Skeletal muscle tissue (tissue), 4 donors: Measurements from ENCODE around the gene KIDINS220. TPM values are rescaled to one million over a fixed set of nuclear protein-coding genes. Genes with fewer than 3 reads are reported as not detected.
"Not testable (repeated sequence)": the region's sequence is repeated elsewhere in the genome, so short reads cannot be mapped to it uniquely, and the experiment has no call there.

ENCODE experiments used
- H3K27ac ChIP-seq: one replicate; pipeline ENCODE4 v1.7.0; 2013; ENCODE audit warnings: mild to moderate bottlenecking, low read depth, low read length, inconsistent platforms
- H3K27me3 ChIP-seq, 3 donors: one replicate each; pipeline ENCODE4 v1.7.0; 2013; ENCODE audit warnings: low read length in 3 of 3; ENCODE audit not compliant: control insufficient read depth in 3 of 3, insufficient read depth in 3 of 3
- H3K36me3 ChIP-seq, 3 donors: one replicate each; pipeline ENCODE4 v1.7.0; 2013; ENCODE audit warnings: low read length in 3 of 3; ENCODE audit not compliant: control insufficient read depth in 3 of 3, insufficient read depth in 3 of 3
- H3K4me1 ChIP-seq, 3 donors: one replicate each; pipeline ENCODE4 v1.7.0; 2013; ENCODE audit warnings: low read length in 3 of 3, mild to moderate bottlenecking in 3 of 3; ENCODE audit not compliant: control insufficient read depth in 3 of 3, insufficient read depth in 3 of 3
- H3K4me3 ChIP-seq, 3 donors: one replicate each; pipeline ENCODE4 v1.7.0; 2013; ENCODE audit warnings: low read length in 3 of 3
- H3K9ac ChIP-seq, 3 donors: one replicate each; pipeline ENCODE4 v1.7.0; 2013; ENCODE audit warnings: low read length in 3 of 3, mild to moderate bottlenecking in 3 of 3, moderate library complexity in 2 of 3, low read depth in 1 of 3
- H3K9me3 ChIP-seq, 3 donors: one replicate each; pipeline ENCODE4 v1.7.0; 2013; ENCODE audit warnings: low read length in 3 of 3; ENCODE audit not compliant: control insufficient read depth in 3 of 3
- total RNA-seq: library from RNA; depleted of rRNA; stranded (reverse); fragments of >200 nt; gene quantifications from one replicate; pipeline ENCODE4 v1.2.3, GENCODE V29; 2014
- donor health status: Osteomylitis.

Gene KIDINS220
- total RNA-seq, 1 donor from 2014 or later: 88.7 TPM

DNA sequence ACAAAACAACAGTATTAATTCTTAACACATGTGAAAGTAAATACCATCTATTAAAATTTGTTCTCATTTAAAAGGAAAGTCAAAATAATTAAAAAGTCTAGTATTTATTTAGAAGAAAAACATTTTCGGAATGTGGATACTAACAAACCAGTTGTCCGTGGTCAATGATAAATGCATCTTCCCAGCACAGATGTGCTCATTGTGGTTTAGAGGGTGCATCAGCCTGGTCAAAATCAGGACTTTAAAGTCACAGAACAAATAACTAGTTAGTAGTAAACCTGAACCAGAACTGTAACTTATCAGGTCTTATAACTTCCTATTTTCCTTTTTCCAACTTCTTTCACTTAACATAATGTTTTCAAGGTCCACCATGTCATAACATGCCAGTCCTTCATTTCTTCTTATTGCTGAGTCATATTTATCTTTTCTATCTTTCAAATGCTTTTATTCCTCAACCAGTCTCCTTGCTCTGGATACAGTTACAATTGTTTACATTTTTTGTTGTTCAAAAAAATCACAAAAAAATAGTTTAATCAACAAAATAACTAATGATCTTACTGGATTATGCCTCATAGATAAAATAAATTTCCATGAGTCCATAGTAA is 99.7 kb downstream of the KIDINS220 start:
- H3K27ac ChIP-seq: no peak overlapping the region
- no peaks in the 10 kb centered on the region for H3K9me3 ChIP-seq
- H3K4me1 ChIP-seq: no peaks in the 10 kb centered on the region
- H3K36me3 ChIP-seq: peaks cover 22 to 40% (median 34%) of the 10 kb centered on the region in 3 donors
- H3K27me3 ChIP-seq: no peaks in the 10 kb centered on the region
- H3K4me3 ChIP-seq: no peak overlapping the region
- no peak overlapping the region for H3K9ac ChIP-seq

DNA sequence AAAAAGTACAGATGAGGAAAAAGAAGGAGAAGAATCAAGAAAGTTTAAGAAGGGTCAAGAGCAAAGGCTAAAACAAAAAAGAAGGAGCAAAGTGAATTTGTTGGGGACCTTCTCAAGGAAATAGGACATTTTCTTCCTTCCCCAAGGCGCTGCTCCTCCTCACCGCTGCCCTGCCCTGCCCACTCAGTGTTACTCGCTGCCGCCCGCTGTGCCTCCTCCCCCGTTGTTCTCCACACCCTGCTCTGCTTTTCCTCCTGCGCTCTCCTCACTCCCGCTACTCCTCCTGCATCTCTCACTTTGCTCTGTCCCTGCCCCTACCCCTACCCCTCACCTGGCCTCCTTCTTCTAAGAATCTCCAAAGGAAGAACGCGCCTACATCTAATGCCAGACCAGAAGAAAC is 104.8 kb downstream of the KIDINS220 start:
- Histone ChIP-seq H3K4me3 (no peak overlapping the region), H3K9me3 (no peaks in the 10 kb centered on the region), H3K4me1 (peaks cover 2 to 9% (median 8%) of the 10 kb centered on the region in 3 donors), H3K9ac (no peak overlapping the region), H3K27me3 (no peaks in the 10 kb centered on the region), H3K36me3 (peaks cover 46 to 68% (median 61%) of the 10 kb centered on the region in 3 donors), H3K27ac (no peak overlapping the region)

DNA sequence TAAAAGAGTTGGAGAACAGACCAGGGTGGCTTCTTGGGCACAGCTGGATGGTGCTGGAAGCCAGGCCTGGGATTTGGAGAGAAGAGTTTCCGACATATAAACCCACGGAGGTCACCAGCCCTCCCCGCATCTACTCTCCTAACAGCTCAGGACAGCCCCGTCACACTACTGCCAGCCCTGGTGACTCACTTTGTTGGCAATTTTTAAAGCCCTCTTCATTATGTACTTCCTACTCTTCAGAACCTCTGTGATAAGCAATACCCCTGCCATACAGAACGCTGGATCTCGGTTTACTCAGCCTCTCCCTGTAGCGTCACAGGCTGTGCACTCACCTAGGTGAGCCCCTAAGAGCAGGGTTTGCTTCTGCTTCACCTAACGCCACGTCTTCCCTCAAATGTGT is 107.5 kb downstream of the KIDINS220 start:
- H3K27ac ChIP-seq: no peak overlapping the region
- H3K36me3 ChIP-seq: peaks cover 42 to 71% (median 59%) of the 10 kb centered on the region in 3 donors
- H3K4me1 ChIP-seq: peaks cover 2 to 9% (median 8%) of the 10 kb centered on the region in 3 donors
- H3K9me3 ChIP-seq: no peaks in the 10 kb centered on the region
- H3K27me3 ChIP-seq: no peaks in the 10 kb centered on the region
- no peak overlapping the region for H3K4me3 ChIP-seq
- H3K9ac ChIP-seq: no peak overlapping the region

DNA sequence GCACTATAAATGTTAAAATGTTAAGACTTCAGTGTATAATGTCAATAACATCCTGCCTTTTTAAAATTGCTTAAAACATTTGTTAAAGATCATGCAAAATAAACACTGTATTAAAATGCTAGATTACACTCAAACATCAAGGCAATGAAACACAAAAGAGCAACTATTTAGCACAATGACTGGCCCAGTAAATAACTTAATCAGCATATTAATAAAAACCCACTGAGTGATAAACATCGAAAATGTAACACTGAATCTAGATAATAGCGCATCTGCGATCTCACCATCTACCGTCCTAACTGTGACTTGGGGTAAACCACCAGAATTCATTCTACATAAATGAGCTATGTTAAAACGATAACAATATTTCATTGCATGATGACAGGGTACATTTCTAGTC is 108.3 kb downstream of the KIDINS220 start:
- not testable (repeated sequence) for H3K9ac ChIP-seq, H3K27me3 ChIP-seq, H3K4me3 ChIP-seq, H3K9me3 ChIP-seq, H3K27ac ChIP-seq, H3K4me1 ChIP-seq
- H3K36me3 ChIP-seq: peaks cover 40 to 68% (median 54%) of the 10 kb centered on the region in 3 donors

DNA sequence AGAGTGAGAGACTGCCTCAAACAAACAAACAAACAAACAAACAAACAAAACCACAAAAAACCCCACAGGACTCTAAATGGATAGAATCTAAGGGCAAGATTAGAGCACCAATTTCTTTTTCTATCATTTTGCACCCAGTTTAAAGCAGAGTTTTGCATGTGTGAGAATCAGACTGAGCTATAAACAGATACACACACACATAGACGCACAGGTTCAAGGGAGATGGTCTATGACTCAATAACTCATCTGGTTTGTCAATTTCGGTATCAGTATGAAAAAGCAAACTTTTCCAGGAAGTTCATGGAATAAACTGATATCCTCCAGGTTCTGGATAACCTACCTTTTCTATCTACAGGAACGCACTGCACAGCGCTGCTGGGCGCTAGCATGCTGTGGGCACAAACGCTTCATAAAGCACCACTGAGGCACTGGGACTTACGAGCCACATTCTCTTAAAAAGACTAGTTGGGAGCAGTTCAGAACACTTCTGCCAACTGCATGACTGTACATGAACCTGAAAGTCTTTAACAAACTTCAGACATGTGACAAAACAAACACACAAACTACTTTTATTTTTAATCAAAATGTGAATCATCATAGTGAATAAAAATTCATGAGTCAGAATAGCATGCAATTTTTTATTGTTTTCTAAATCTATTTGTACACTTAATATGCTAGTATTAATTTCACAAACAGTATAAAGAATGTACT is 109.0 kb downstream of the KIDINS220 start:
- Histone ChIP-seq H3K4me1 (peaks cover 2 to 9% (median 8%) of the 10 kb centered on the region in 3 donors), H3K27me3 (no peaks in the 10 kb centered on the region), H3K4me3 (no peak overlapping the region), H3K36me3 (peaks cover 35 to 62% (median 49%) of the 10 kb centered on the region in 3 donors), H3K9ac (no peak overlapping the region), H3K9me3 (no peaks in the 10 kb centered on the region), H3K27ac (no peak overlapping the region)

DNA sequence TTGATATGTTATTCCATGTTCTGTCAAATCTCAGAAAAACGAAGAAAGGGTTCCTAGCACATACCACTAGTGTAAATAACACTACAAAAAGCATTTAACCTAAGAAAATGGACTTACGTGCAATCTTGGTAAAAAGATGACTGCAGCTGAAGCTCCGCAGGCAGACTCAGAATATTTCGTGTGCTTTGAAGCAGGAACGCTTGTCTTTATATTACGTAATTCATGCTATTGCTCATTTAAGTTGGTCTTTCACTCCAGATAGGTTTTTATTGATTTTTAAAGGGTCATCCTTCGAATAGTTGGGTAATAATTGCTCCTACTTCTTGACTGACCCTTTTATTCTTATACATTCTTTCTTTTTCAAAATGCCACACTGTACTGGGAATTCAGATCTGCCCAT is 111.6 kb downstream of the KIDINS220 start:
- Histone ChIP-seq H3K27ac (no peak overlapping the region), H3K9me3 (no peaks in the 10 kb centered on the region), H3K9ac (no peak overlapping the region), H3K36me3 (peaks cover 23 to 48% (median 28%) of the 10 kb centered on the region in 3 donors), H3K4me1 (peaks cover 2 to 9% (median 8%) of the 10 kb centered on the region in 3 donors), H3K27me3 (no peaks in the 10 kb centered on the region), H3K4me3 (no peak overlapping the region)

DNA sequence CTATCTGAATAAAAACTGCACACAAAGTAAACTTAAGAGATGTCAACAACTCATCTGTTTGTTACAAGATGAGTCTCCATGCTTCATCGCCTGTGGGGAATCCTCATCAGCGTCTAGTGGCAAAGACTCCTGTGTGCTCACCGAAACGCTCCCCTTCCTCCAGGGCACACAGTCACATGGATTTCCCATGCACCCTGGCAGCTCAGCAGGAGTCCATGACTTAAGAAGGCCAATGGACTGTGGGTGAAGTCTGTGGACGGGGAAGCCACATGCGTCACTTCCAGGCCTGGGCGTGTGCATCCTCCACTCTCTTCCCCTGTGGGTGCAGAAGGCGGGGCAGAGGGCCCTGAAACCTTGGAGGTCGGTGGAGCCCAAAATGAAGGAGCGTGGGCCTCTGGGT is 114.4 kb downstream of the KIDINS220 start:
- Histone ChIP-seq H3K9me3 (no peaks in the 10 kb centered on the region), H3K4me1 (no peaks in the 10 kb centered on the region), H3K4me3 (no peak overlapping the region), H3K27ac (no peak overlapping the region), H3K9ac (no peak overlapping the region), H3K27me3 (no peaks in the 10 kb centered on the region), H3K36me3 (peaks cover 9 to 26% (median 13%) of the 10 kb centered on the region in 3 donors)

DNA sequence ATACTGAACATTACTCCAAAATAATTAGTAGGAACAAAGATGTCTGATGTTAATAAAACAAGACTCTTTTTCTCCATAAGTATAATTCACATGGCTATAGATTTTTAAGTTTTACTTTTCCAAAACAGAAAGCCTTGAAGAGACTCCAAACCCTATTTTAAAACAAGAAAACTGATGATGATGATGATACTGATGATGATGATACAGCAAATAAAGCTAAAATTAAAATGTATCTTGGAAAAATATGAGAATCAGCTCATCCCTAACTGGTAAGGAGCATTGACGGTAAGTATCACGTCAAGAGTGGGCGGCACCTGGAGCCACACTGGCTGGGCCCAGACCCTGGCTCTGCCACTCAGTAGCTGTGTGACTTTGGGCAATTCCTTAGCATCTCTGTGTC is 116.0 kb downstream of the KIDINS220 start:
- H3K27me3 ChIP-seq: no peaks in the 10 kb centered on the region
- H3K9ac ChIP-seq: no peak overlapping the region
- no peak overlapping the region for H3K4me3 ChIP-seq
- no peaks in the 10 kb centered on the region for H3K4me1 ChIP-seq
- no peak overlapping the region for H3K27ac ChIP-seq
- H3K9me3 ChIP-seq: no peaks in the 10 kb centered on the region
- H3K36me3 ChIP-seq: peaks cover 4 to 18% (median 8%) of the 10 kb centered on the region in 3 donors

DNA sequence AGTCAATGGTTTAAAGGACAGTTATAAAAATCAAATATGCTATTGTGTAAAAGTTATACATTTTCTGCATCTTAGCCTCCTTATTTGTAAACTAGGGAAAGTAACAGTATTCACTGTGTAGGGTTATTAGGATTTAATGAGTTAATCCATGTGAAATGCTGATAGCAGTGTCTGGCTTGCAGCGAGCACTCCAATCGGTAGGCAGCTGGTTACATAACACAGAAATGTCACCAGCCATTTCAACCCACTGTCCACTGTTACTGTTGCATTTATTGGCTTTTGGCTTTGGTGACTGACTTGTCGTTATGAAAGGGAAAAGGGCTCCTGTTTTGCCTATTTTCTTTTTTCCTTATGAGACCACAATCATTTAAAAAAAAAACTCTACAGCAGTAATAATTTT is 116.7 kb downstream of the KIDINS220 start:
- H3K36me3 ChIP-seq: peaks cover 3 to 11% (median 4%) of the 10 kb centered on the region in 3 donors
- no peaks in the 10 kb centered on the region for H3K27me3 ChIP-seq
- no peaks in the 10 kb centered on the region for H3K9me3 ChIP-seq
- no peaks in the 10 kb centered on the region for H3K4me1 ChIP-seq
- H3K27ac ChIP-seq: no peak overlapping the region
- H3K4me3 ChIP-seq: no peak overlapping the region
- H3K9ac ChIP-seq: no peak overlapping the region

DNA sequence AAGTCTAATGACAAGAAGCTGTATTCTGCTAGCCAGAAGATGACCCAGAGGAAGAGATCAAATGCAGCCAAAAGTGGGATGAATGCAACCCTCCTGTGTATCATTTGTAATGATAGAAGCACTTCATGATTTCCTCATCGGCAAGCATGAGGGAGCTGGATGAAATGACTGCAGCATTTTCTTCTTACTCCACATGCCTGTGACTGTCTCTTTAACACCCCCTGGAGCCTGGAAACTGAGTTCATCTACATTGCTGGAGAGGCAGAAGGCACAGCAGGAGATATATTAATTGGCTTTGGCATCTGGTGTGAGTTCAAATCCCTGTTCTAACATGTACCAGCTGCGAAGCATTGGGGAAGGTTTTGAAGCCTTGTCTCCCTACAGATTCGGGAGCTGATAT is 117.9 kb downstream of the KIDINS220 start:
- Histone ChIP-seq H3K9me3 (no peaks in the 10 kb centered on the region), H3K4me1 (no peaks in the 10 kb centered on the region), H3K4me3 (no peak overlapping the region), H3K9ac (no peak overlapping the region), H3K27me3 (no peaks in the 10 kb centered on the region), H3K27ac (no peak overlapping the region), H3K36me3 (peaks cover 0 to 9% (median 3%) of the 10 kb centered on the region in 3 donors)
